ENCODE measurements around the gene MYH9.

MYH9 gene

GRCh38 chr22:36349726-36350125 is 38.0 kb downstream of the MYH9 start:
- DNase-seq (ENCODE audit: low read depth) = no peak

DNA sequence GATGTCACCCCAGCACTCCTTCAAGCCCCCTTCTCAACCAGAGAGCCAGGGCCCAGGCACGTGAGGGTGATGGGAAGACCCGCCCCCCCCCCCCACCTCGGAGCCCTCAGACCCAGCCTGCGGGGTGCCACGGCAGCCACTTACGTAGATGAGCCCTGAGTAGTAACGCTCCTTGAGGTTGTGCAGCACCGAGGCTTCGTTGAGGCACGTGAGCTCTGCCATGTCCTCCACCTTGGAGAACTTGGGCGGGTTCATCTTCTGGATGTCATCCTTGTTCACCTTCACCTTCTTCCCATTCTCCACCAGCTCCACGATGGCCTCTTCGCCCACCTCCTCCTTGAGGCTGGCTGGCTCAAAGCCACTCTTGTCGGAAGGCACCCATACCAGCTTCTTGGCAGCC is 39.0 kb downstream of the MYH9 start:
- DNase-seq (ENCODE audit: low read depth) = no peak

GRCh38 chr22:36347094-36347493 is 40.7 kb downstream of the MYH9 start:
- DNase-seq (ENCODE audit: low read depth) = no peak

- DNase-seq (ENCODE audit: low read depth) = no peak
Measured at GRCh38 chr22:36344106-36344827, 43.5 kb downstream of the MYH9 start.

GRCh38 chr22:36343720-36344105 is 44.1 kb downstream of the MYH9 start:
- no peak for DNase-seq (ENCODE audit: low read depth)

GRCh38 chr22:36343070-36343719 is 44.6 kb downstream of the MYH9 start:
- DNase-seq (ENCODE audit: low read depth) = no peak

DNA sequence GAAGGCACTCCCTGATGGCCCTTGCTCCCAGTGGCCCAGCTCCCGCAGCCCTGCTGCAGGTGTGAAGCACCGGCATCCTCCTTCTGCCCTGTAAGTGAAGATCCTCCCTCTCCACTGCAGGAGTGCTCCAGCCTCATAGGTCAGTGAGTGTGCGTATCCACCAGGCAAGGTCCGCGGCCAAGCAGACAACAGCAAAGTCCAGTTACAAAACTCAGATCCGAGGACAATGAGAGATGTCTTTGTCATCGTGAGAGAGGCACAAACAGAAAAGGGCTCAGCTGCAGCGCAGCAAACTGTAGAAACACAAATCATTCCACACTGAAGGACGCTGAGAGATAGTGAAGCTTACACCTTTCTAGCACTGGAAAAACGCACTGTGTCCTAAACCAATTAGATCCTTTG is 46.1 kb downstream of the MYH9 start:
- no peak for DNase-seq (ENCODE audit: low read depth)

DNA sequence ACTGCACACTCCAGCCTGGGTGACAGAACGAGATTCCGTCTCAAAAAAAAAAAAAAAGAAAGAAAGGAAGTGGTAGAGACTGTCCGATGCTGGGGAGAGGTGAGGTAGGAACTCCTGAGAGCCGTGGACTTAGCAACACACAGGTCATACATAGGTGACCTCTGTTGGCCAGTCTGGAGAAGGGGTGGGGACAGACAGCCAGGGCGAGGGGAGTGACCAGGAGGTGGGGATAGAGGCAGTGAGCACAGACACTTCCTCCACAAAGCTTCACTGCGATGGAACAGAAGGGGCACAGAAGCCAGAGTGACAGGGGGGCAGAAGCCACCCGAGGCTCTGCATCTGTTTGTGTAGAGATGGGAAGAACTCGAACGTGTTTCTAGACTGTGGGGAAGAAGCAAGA is 47.1 kb downstream of the MYH9 start:
- no peak for DNase-seq (ENCODE audit: low read depth)

GRCh38 chr22:36339171-36340065 is 48.3 kb downstream of the MYH9 start:
- no peak for DNase-seq (ENCODE audit: low read depth)

GRCh38 chr22:36337365-36338130 is 50.2 kb downstream of the MYH9 start:
- DNase-seq (ENCODE audit: low read depth) = no peak

DNA sequence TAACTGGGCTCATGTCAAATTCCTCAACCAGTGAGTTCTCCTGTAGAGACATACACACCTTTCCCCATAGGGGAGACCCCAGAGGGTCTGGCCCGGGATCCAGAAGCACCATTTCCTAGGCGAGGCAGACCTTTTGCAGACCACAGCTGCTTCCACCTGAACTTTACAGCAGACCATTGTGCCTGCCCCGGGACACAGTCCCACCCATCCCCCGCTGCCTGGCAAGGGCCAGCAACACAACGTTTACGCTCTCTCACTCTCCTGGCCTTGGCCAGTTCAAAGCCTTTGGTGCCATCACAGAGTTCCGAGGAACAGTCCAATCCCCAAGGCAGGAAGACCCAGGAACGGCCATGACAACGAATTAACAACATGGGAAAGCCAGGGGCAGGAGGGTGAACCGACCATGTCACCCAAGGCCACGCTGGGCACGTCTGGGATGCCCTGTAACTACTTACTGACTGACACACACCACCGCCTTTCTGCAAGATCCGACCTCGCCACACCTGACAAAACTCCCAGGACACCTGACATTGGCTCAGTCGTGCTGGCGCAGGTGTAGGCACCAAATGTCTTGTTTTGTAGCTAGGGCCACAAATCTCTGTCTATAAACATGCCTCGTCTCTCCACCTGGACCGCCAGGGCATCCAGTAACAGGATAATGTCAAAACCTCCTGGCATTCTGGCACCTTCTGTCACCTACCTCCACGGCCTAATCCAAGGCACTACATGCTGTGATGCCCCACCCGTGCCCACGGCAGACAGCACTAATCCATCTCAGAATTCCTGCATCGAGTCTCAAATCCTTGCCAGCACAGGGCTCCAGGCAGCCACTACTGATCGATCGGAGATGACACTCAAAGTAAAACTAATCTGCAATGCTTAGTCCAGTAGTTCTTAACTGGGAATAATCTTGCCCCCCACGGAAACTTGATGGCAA is 51.3 kb downstream of the MYH9 start:
- DNase-seq (ENCODE audit: low read depth) = no peak

GRCh38 chr22:36335621-36336020 is 52.1 kb downstream of the MYH9 start:
- no peak for DNase-seq (ENCODE audit: low read depth)

DNA sequence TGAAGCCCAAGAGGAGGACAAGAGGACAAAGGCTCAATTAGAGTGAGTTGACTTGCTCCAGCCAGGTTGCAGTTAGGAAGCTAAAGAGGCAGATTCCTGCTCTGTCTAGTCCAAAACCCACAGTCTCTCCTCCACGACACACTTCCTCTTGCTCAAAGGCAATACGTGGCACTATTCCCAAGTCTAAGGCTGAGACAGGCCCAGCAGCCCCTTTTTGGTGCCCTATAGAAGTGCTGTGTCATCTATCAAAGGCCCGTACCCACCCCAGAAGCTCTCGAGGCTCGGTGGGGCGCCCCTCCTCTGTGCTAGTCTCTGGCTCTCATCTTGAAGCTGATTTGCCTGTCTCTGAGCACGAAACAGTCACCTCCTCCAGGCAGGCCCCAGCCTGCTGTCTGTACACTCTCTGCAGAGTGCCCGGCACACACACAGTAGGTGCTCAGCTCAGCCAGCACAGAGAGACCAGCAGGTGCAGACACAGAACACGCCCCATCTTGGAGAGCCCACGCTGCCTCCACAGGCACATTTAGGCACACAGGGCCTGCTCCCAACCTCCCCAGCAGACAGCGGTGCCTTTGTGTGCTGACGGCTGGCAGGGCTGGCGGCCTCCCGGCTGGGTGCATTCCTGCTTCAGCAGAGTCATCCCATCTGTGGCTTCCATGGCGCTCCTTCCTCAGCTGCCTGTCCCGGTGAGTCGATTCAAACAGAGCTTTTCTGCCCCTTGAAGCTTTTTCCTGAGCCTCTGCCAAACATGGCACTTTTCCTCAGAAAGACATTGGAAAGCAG is 52.8 kb downstream of the MYH9 start:
- DNase-seq (ENCODE audit: low read depth) = no peak

- DNase-seq (ENCODE audit: low read depth) = no peak
Measured at GRCh38 chr22:36334081-36334820, 53.5 kb downstream of the MYH9 start.

GRCh38 chr22:36333644-36334043 is 54.1 kb downstream of the MYH9 start:
- DNase-seq (ENCODE audit: low read depth) = no peak

DNA sequence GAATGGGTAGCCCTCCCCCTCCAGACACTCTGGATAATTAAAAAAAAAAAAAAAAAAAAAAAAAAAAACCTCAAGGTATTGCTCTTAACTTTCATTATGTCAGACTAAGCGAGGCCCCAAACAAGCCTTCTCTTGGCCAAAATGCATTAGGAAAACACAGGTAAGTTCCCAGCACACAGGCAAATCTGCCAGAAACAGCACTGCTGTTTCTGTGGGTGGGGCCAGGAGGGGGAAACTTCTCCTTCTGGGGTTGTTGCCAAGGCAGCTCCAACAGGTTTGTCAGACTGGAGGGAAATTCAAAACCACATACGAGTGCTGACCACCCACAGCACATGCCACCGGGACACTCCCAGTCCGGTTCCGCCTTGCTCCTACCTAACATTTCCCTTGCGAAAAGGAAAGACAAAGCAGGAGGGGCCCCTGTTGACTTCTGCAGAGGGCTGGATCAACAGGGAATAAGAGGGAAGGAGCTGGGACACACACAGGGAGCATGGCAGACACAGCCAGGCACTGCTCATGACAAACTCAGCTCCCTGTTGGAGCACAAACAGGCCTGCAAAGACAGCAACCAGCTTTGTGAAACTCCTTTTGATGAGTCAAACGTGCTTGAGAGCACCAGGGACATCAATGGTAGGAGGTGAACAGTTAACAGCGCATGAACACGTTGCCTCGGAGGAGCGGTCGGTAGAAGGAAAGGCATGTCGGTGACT is 55.0 kb downstream of the MYH9 start:
- DNase-seq (ENCODE audit: low read depth) = no peak

DNA sequence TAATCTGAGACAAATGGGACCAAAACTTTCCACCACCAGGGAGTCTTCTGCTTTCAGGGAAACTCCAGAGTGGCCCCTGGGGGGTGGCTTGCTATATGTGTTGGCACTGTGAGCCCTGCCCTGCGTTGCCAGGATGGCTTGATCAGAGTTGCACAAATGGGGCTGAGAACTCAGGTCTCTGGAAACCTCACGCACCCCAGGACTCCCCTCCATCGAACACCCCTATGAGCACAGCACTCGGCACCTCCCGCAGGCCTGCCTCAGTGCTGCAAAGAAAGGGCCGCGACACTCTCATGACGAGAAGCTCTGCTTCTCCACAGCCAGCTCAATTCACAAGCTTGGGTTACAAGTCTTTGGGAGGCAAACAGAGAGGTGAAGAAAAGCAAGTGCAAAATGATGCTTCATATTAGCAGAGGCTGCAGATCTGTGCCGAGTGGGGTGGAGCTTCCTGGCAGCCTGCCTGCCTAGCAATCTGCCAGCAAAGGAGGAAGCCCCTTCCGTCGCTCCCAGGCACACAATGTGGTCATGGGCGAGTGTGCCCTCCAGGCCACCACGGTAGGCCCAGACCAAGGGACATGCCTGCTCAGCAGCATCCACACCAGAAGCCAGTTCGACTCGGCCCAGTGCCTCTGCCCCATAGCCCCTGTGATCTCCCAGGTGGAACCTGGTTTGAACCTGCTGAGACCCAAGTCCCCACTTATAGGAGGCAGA is 55.7 kb downstream of the MYH9 start:
- DNase-seq (ENCODE audit: low read depth) = no peak

- DNase-seq (ENCODE audit: low read depth) = peak; percentile 54
Measured at GRCh38 chr22:36331306-36331911, 56.4 kb downstream of the MYH9 start.
